Stimulated activated CD8-positive, alpha-beta memory T cell treated with anti-CD3 and anti-CD28 coated beads, Interleukin-15, amount 100 ng/mL, for 1 hour (primary cell): Measurements from ENCODE around the gene GUCD1.

Source experiments
- DNase-seq: peaks from one replicate; pipeline ENCODE4 v3.0.0-alpha.2; 2020; ENCODE audit warnings: low read depth

Gene GUCD1

GRCh38 chr22:24526191-24526590 lies 28.7 kb downstream of the GUCD1 start:
- DNase-seq = no peak

- DNase-seq = peak; percentile 66
These were observed 29.4 kb downstream of the GUCD1 start for GRCh38 chr22:24525416-24526037.

GRCh38 chr22:24523873-24524272 lies 31.1 kb downstream of the GUCD1 start:
- DNase-seq = no peak

- DNase-seq = no peak
These were observed 33.1 kb downstream of the GUCD1 start for GRCh38 chr22:24521791-24522245.

GRCh38 chr22:24519496-24519895 lies 35.4 kb downstream of the GUCD1 start:
- DNase-seq = no peak

- DNase-seq = no peak
These were observed 36.0 kb downstream of the GUCD1 start for GRCh38 chr22:24518771-24519485.

- DNase-seq = no peak
These were observed 36.7 kb downstream of the GUCD1 start for GRCh38 chr22:24518228-24518627.

GRCh38 chr22:24517446-24517845 lies 37.5 kb downstream of the GUCD1 start:
- no peak for DNase-seq

- DNase-seq = no peak
These were observed 38.6 kb downstream of the GUCD1 start for GRCh38 chr22:24516301-24516737.

- no peak for DNase-seq
These were observed 40.0 kb downstream of the GUCD1 start for GRCh38 chr22:24515027-24515338.

- DNase-seq = no peak
These were observed 40.5 kb downstream of the GUCD1 start for GRCh38 chr22:24514241-24515026.

GRCh38 chr22:24513378-24514240 lies 41.3 kb downstream of the GUCD1 start:
- DNase-seq = no peak

GRCh38 chr22:24512043-24512442 lies 42.9 kb downstream of the GUCD1 start:
- DNase-seq = no peak

- no peak for DNase-seq
These were observed 44.0 kb downstream of the GUCD1 start for GRCh38 chr22:24510637-24511625.

GRCh38 chr22:24507716-24508115 lies 47.2 kb downstream of the GUCD1 start:
- DNase-seq = no peak

GRCh38 chr22:24506802-24507438 lies 48.0 kb downstream of the GUCD1 start:
- no peak for DNase-seq

- DNase-seq = no peak
These were observed 49.8 kb downstream of the GUCD1 start for GRCh38 chr22:24504956-24505736.

GRCh38 chr22:24504540-24504939 lies 50.4 kb downstream of the GUCD1 start:
- no peak for DNase-seq

- DNase-seq = no peak
These were observed 51.0 kb downstream of the GUCD1 start for GRCh38 chr22:24503843-24504338.
